ENCODE measurements around the gene OR10V1.

The OR10V1 gene

DNA sequence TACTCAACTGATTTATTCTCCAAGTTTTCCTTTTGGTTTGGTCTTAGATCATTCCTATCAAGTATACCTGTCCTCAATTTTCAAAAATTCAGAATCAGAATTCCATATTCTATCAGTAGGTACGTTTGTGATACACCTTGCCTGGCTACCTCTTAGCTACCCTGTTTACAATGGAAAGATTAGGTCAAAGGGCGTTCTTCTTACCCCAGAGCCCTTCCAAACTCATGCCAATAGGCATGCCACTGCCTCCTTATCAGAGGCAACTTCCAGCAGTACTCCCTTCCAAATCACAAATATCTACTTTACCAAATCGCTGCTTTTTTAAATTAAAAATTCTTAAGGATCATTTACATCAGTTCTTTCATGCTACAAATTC lies 45.8 kb downstream of the OR10V1 start:
- DNase-seq, result no peak

DNA sequence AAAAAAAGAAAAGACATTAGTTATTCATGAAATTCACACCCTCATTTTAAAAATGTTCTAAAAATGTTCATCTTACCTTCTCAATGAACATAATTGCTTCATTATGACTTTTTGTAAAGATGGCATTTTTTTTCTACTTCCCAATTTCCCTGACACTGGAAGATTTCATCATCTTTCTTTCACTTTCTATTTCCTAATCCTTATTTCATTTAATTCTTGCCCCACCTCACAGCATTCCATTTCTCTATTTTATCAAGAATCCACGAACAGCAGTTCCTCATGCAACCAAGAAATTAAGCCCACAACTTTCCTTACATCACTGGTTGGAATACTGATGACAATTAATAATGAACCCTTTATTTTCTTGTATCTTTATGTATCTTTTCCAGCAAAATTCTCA lies 46.7 kb downstream of the OR10V1 start:
- DNase-seq, result no peak
